HG03342 (cell line): ENCODE measurements around the gene PCDH15.
"Not testable (repeated sequence)": the region's sequence is repeated elsewhere in the genome, so short reads cannot be mapped to it uniquely, and the experiment has no call there.

Experiments used
- ATAC-seq: cut with Tn5 transposase; IDR thresholded peaks from one replicate; pipeline ENCODE4 v1.9.1; 2021; ENCODE audit warnings: mild to moderate bottlenecking, moderate library complexity; ENCODE audit not compliant: unreplicated experiment

Gene PCDH15

GRCh38 chr10:54576541-54576940 lies 224.5 kb downstream of the PCDH15 start:
- no peak for ATAC-seq

- no peak for ATAC-seq
These were observed 241.5 kb downstream of the PCDH15 start for GRCh38 chr10:54559498-54559897.

DNA sequence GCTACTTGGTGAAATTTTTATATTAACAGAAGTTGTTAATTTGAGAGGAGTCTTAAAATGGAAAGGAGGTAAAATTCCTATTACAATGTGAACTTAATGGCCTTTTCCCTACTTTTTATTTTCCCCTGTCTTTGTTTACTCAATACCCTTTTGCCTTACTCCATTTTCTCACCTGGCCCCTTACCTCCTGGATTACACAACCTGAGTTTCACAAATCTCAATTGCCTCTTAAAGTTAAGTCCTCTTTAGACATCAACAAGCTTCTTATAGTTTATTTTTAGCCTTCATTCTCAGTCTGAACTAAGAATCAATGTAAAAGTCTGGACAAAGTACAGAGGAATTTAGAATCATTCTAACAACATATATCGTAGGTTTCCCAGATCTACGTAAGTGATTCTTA lies 247.0 kb downstream of the PCDH15 start:
- ATAC-seq: no peak

GRCh38 chr10:54550016-54550415 lies 251.0 kb downstream of the PCDH15 start:
- ATAC-seq: no peak

DNA sequence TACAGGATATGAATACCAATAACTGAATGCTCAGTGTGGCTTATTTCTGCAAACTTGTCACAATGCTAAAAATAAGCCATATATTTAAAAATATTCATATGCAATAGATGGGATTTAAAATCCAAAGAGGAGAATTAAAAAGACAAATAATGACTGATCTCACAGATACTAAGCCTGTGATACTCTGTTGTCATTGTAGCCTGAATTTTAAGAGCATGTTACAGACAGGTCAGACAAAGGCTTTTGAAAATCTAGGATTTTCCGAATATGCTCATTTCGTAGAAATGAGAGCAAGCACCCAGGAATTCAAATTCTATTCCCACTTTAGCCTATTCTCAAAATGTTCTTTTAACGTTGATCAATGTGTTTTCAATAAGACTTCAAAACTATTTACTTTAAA lies 269.7 kb downstream of the PCDH15 start:
- ATAC-seq: no peak

- ATAC-seq: no peak
These were observed 270.7 kb downstream of the PCDH15 start for GRCh38 chr10:54530299-54530698.

- ATAC-seq: no peak
These were observed 275.2 kb downstream of the PCDH15 start for GRCh38 chr10:54525816-54526215.

DNA sequence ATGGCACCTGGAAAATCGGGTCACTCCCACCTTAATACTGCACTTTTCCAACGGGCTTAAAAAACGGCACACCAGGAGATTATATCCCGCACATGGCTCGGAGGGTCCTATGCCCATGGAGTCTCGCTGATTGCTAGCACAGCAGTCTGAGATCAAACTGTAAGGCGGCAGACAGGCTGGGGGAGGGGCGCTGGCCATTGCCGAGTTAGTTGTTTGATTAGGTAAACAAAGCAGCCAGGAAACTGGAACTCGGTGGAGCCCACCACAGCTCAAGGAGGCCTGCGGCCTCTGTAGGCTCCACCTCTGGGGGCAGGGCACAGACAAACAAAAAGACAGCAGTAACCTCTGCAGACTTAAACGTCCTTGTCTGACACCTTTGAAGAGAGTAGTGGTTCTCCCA lies 285.8 kb downstream of the PCDH15 start:
- ATAC-seq: not testable (repeated sequence)

DNA sequence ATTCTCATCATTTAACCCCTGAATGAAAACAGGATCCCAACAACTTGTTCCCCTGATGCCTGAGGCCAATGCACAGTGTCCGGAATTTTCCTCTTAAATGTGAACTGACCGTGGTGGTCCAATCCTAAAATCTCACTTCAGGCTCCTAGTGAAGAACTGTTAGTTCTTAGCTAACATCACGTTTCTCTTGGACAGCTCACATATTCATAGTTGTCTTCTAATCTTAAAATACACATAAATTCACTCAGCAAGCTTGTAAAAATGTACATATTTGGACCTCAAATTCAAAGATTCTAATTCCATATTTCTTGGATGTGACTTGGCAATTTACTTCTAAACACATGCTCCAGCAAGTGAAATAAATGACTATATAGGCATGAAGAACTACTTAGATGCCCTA lies 297.2 kb downstream of the PCDH15 start:
- ATAC-seq: no peak

GRCh38 chr10:54501929-54502328 lies 299.1 kb downstream of the PCDH15 start:
- no peak for ATAC-seq

- no peak for ATAC-seq
These were observed 304.2 kb downstream of the PCDH15 start for GRCh38 chr10:54496852-54497251.

GRCh38 chr10:54487743-54488142 lies 313.3 kb downstream of the PCDH15 start:
- no peak for ATAC-seq

- ATAC-seq: no peak
These were observed 315.1 kb downstream of the PCDH15 start for GRCh38 chr10:54485971-54486370.

DNA sequence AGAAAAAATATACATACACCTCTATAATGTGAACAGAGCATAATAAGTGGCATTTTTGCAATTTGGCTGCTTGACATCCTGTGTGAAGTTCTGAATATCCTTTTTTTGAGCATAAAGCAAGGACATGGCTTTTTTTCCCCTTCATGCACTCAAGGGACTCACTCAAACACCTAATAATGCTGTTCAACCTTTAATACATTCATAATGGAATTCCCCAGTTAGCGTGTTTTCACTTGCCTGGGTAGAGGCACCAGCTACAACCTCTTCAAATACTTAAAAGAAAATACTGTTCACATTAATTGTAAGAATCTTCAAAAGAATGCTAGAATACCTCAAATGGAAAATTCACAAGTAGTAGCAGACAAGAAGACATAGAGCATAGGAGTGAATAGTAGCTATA lies 316.8 kb downstream of the PCDH15 start:
- no peak for ATAC-seq

DNA sequence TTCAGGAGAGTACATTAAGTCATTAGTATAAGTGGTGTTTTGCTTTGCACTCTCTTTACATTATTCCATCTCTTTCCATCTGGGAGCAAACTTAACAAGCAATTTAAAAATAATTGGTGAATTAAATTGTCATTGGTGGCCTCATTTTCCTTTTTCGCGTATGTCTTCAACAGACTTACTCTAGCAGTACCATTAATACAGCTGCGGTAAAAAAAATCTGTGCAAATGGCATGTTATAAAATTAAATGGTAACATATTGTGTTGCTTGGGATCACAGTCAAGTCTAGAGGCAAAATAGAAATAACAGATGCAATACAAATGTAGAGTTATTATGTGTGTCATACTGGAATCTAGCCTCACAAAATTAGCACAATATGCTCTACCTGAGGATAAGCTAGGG lies 322.4 kb downstream of the PCDH15 start:
- no peak for ATAC-seq

GRCh38 chr10:54477738-54478137 lies 323.3 kb downstream of the PCDH15 start:
- no peak for ATAC-seq

- ATAC-seq: no peak
These were observed 330.8 kb downstream of the PCDH15 start for GRCh38 chr10:54470324-54470631.

GRCh38 chr10:54469587-54470323 lies 331.3 kb downstream of the PCDH15 start:
- no peak for ATAC-seq

DNA sequence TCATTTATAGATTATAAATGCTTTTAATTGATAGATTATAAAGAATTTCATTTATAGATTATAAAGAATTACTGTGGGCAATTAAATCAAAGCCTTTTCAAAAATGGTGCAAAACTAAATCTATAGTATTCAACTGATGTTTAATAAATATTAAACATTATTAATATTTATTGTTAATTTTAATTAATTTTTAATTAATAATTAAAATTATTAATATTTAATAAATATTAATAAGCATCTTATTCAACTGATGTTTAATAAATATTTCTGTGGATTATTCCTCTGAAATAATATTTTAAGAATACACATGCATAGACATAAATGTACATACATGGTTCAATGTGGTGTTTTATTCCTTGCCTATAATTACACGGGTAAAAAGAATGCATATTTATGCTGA lies 346.8 kb downstream of the PCDH15 start:
- no peak for ATAC-seq

GRCh38 chr10:54449056-54449455 lies 352.0 kb downstream of the PCDH15 start:
- ATAC-seq: no peak

DNA sequence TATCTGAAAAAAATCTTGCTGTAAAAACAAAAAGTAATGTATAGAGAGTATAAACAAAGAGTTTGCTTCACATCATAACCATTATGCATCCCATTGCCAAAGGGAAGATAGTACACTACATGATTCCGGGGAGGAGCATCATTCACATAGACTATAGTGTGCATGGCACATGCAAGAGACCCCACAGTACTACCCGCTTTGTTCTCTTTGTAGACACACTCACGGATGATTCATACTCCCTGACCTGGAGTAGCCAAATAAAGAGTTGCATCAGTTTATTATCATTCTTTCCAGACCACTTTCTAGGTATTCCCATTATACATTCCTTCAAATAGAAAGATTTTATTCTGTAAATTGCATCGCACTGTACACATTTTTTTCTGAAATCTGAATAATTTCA lies 356.9 kb downstream of the PCDH15 start:
- ATAC-seq: no peak

- ATAC-seq: no peak
These were observed 359.8 kb downstream of the PCDH15 start for GRCh38 chr10:54441275-54441674.

DNA sequence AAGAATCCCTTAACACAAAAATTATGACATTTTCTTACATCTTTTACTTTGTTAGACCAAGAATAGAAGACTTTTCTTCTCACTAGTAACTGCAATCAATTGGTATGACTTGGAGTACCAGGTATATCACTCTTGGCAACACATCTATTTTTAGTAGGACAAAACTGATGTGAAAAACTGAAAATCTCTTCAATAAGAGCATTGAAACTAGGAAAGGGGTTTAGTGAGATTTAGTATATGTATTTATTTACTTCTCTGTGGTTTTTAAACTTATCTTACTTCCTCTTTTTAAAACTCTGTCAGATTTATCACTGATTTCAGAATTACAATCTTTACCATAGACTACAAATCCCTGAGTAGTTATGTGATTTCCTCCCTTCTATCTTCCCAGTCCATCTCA lies 366.2 kb downstream of the PCDH15 start:
- ATAC-seq: peak; percentile 71
